GM19099 (cell line): ENCODE measurements around the gene SLC15A4.

Experiments used
- POLR2A ChIP-seq: IDR thresholded peaks from 3 replicates; pipeline ENCODE4 v1.6.1; 2011; ENCODE audit warnings: low read depth; ENCODE audit not compliant: insufficient read length; ENCODE audit errors: extremely low read depth

The SLC15A4 gene

DNA sequence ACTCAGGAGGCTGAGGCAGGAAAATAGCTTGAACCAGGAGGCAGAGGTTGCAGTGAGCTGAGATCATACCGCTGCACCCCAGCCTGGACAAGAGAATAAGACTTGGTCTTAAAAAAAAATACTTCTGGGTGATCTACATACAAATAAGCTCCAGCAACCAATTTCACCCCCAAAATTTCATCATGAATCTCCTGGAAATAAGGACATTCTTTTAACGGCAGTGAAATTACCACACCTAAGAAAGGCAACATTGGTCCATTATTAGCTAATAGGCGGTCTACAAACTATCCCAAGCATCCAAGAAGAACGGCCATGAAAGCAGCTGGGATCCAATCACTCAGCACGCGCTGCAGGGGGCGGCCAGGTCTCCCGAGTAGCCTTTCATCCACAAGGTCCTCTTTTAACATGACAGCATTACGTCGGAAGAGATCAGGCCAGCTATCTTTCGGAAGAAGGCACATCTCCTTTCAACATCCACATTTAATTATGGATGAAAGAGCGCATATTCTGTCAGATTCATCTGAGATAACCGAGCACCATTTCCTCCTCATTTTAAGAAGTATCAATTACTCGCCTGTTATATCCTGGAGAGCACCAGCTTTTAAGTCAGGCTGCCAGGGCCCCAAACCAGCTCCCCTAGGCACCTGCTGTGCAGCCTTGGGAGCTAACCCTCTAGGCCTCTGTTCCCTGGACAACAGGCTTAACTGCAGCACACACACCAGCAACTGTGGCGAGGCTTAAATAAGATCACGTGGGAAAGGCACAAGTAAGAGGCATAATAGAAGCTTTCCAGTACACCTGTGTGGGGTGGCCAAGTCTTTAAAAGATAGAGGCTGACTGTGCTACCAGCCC is 4.2 kb downstream of the SLC15A4 start:
- TF ChIP-seq POLR2A = no peak

DNA sequence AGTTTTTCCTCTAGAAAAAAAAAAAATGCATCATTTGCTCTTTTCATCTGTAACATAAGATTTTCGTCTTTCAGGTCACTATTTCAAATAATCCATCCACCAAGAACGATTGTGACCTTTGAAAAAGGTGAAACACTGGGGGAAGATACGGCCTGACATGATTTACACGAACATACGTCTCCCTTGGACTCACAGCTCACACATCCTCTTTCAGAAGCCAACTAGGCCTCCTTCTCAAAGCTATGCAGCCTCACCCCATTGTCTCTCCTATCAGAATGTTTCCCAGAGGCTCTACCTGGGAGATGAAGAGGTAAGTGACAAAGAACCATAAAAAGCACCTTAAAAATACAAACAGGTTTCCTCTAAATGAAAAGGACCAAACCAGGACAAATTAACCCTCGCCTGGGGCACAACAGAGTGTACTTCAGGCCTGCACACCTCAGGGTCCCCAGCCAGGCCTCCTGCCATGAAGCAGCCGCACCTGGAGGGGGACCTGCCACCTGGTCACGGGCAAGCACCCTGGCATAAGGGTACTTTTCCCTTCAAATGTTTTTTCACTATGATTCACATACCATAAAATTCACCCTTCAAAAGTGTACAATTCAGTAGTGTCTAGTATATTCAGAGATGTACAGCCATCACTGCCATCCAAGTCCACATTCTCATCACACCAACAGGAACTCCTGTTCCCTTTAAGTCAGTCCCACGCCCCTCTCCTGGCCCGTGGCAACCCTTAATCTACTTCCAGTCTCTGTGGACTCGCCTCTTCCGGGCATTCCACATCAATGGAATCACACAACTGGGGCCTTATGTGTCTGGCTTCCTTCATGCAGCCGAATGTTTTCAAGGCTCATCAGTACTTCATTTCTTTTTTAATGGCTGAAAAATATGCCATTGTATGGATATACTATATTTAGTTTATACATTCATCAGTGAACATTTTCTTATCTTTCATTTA is 5.4 kb downstream of the SLC15A4 start:
- TF ChIP-seq POLR2A = no peak

DNA sequence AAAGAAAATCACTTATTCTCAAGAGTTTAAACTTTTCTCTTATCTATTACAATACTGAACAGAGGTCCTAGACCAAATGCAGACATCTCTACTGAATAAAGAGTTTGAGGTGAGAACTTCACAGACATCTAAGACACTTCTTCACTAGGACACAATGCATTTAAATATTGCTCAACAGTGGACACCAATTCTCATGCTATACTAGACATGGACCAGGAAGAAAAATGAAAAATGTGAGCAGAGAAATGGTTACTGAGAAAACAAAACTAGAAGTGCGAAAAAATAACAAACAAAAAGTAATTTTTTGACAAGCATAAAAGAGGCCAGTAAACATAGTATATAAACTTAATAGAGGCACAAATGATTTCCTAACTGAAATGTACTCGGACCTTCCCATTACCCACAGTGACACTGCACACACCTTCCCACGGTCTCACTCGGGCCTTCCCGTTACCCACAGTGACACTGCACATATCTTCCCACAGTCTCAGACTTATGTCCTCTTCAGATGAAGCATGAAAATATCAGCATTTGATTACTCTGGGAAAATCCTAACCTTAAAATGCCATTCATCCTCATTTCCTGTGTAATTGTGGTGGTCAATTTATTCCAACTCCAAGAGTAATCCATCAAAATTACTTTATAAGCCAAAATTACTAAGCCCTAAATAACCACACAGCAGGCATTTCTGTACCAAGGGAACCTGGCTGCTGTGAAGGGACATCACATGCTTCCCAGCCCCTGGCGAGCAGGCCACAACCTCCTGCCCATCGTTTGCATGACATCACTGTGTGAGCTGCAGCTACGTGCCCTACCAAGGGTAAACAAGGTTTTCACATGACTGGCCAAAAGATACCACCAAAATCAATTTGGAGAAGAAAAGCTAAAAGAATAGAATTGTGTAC is 6.4 kb downstream of the SLC15A4 start:
- TF ChIP-seq POLR2A = no peak

DNA sequence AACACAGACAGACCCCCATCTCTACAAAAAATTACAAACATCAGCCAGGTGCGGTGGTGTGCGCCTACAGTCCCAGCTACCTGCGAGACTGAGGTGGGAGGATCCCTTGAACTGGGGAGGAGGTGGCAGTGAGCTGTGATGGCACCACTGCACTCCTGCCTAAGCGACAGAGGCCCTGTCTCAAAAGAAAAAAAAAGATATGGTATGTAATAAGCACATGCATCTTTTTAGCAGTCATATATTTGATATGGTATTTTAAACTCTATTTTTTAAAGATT is 7.2 kb downstream of the SLC15A4 start:
- no peak for TF ChIP-seq POLR2A

DNA sequence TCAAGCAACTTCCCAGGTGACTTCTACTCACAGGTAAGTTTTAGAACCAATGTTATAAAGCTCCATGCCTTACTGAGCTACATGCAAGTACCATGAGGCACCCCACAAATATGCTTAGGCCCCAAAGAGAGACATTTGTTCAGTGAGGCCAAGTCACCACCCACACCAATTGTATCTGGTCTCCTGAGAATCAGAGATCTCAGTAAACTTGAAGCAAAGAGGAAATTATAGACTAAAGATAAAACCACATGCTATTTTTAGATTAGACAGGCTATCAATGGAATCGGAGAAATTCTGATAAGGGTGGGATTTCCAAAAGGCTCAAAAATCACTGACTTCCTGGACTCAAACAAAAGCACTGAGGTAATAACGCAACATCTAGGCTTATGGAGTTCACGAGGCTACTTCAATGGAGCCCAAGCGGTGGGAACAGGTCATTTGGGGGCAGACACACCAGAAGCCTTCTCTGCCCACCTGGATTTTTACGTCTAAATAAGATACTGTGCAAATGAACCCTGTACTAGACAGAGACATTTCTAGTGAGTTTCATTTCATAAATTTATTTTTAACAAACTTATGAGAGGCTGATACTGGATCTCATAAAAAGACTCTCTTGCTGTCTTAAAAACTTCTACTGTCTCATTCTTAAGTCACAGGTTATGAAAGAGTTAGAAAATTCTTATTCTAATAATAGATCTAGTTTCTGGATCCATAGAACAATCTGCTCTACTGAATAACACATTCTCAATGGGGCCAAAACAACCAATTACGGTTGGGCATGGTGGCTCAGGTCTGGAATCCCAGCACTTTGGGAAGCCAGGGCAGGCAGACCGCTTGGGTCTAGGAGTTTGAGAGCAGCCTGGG is 7.7 kb downstream of the SLC15A4 start:
- no peak for TF ChIP-seq POLR2A

DNA sequence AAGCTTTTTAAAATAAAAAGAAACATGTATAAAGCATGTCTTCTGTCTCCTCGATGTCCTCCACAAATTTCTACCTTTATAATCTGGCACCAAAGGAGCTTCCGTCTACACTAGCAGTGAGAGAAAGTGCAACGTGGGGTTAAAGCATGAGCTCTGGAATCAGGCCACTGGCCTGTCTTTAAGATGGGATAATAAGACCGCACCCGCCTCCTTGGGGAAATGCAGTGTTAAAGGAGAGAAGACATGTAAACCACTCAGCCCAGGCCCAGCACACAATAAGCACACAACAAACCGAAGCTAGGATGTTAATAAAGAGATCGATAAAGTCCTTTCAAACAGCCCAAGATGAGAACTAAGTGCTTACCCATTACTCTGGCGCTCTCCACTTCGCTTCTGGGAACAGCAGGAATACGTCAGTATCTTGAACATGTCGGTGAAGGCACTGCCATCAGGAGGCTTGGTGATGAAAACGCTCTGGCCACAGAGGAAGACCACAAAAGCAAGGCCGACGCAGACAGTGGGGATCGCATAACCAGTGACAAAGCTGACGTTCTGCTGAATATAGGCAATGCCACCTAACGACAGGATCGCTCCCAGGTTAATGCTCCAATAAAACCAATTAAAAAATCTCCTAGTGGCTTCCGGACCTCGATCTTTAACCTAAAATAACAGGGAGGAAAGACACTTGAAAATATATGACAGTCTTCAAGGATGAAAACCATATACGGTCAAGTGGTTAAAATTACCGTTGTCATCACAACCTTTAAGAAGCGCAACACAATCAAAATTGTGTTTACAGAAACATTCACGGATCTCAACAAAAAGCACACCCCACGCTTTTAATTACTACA is 9.1 kb downstream of the SLC15A4 start:
- no peak for TF ChIP-seq POLR2A

DNA sequence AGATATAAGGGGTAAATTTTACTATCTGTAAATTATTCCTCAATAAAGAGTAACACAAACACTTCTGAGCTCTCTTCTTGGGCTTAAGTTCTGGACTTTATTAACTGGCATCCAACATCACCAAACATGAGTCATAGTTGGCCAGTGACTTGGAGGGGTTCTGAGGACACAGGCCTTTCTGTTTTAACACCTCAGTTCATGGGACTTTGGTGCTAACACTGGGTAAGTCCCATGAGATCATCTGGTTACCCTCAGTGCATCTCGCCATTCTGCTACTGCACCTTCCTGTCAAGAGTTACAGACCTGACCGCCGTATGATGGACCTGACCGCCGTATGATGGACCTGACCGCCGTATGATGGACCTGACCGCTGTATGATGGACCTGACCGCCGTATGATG is 9.9 kb downstream of the SLC15A4 start:
- TF ChIP-seq POLR2A = no peak

DNA sequence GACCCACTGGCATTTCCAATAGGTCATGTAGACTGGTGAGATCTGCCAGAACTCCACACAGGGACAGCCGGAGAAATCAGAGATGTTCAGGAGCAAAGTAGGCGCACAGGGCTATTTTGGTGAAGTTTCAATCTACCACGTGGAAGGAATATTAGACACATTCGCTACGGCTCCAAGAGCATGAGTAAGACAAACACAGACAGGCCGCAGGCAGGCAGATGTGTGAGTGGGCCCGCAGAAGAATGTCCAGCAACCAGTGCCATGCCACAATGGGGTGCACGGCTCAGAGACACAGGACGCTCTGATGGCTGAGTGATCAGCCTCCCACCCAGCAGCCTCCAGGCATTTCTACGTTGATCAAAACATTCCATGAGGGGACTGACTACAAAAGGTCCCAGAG is 10.4 kb downstream of the SLC15A4 start:
- no peak for TF ChIP-seq POLR2A

DNA sequence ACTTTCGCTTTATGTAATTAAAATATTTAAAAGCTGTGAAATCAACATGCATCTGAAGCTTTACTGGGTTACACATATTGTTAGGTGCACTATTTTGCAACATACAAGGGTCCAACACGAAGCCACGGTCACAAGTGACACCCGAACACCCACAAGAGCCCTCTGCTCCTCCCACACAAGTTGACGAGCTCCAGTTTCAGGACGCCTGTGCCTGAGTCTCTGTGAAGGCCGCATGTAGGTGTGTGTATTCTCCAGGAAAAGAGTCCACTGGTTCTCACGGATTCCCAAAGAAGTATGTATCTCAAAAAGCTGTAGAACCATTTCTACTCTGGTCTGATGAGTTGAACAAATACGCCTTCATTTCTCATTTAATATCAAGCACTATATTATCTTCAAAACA is 12.0 kb downstream of the SLC15A4 start:
- TF ChIP-seq POLR2A = no peak

DNA sequence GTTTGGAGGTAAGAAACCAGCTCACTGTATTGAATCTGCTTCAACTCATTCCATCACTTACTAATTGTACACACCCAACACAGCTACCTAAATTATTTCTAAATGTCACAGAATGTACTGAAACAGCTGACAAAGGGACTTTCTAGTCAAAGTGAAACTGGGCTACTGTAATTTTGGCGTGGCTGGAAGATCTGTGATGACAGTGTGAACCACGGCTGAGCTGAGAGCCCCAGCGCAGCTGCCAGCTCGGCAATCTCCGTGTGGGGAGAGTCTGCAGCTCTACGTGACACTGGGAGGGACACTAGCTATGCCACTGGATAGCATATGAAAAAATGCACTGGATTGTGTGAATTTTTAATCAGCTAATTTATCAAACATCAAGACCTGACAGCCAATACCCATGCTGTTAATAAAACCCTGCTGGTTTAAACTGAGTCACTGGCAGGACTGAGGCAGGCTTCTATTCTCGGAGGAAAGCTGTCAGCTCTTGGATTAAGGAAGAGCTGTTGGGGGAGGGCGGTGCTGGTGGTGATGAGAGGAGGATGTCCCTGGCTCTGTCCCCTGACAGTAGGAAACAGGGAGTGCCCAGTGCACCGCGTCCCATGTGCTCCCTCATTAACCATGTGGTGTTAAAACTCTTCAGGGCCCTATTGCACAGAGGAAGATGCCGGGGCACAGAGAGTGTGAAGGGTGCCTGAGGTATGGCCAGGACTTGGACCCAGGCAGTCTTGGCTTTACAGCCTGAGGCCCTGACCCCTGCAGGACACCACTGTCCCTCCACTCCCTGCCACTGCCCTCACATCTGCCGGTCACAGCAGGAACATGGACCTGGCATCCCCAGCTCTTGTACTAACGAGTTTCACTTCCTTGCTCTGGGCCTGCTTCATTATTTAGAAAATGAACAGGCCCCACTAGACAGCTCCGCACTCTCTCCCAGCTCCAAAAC is 13.3 kb downstream of the SLC15A4 start:
- no peak for TF ChIP-seq POLR2A

DNA sequence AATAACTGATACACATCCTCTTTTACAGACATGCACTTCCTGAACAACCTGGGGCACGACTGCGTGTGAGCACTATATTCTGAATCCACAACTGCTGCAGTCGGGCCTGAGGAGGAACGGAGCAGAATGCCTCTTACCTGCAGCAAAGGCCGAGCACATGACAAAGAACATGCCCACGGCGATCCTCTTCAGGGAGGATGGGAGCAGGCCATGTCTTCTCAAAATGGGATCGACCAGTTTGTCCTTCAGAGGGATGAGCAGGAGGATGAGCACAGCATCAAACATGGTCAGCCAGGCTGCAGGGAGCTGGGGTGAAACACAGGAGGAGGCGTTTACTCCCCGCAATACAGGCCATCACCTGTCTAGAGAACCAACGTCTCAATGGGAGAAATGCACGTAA is 15.1 kb downstream of the SLC15A4 start:
- TF ChIP-seq POLR2A = no peak

DNA sequence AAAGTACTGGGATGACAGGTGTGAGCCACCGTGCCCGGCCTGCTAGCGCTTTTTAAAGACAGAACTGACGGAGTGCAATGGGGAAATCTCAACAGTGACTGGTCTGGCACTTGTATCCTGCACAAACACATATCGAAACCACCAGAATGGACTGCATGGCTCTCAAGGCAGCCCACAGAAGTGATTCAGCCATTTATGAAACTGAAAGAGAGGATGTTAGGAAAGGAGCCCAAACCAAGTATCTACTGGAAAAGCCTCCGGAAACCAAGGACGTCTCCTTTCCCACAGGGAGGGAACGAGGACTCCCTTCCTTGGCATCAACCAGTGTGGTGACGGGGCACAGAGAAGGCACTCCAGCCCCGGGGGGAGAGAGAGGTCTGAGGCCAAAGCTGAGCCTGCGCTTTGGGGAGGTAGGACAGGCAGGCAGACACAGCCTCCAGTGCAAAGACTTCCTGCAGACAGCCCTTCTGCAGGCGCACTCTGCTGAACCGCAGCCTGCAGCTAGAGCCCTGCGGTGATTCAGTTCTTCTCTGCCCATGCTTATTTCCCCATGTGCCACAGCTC is 16.5 kb downstream of the SLC15A4 start:
- TF ChIP-seq POLR2A = no peak
